Measurements from ENCODE around the gene AGBL1. TPM values are rescaled to one million over a fixed set of nuclear protein-coding genes. Genes with fewer than 3 reads are reported as not detected.

AGBL1 gene
- total RNA-seq, 1 experiment from 2014 or later = not detected

DNA sequence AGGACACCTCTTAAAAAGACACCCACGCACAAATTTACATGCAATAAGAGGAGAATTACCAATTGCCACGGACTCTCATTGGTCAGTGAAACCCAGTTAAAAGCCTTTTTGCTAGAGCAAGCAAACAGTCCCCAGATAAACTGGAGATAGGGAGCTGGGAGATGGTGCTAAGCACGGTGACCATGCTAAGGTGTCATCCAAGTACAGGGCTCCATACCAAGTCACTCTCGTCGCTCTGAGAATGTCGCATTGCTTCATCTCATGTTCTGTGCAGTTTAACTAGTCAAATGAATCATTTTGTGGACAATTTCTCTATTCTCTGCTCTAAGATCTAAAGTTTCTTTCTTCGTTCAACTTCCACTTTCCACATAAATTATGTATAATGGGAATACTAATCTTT, 581.9 kb downstream of the AGBL1 start:
- Histone ChIP-seq H3K27ac (ENCODE audit: low read depth, low read length, poor library complexity, severe bottlenecking) (no peak overlapping the region), H3K27me3 (replicated peaks; ENCODE audit: insufficient read depth, low read depth, low read length, poor library complexity) (no peaks in the 10 kb centered on the region), H3K4me3 (ENCODE audit: low read depth, low read length, poor library complexity, severe bottlenecking) (no peak overlapping the region), H3K36me3 (ENCODE audit: insufficient read depth, low read length, poor library complexity, severe bottlenecking) (no peaks in the 10 kb centered on the region), H3K9me3 (ENCODE audit: low read depth, low read length, poor library complexity, severe bottlenecking) (no peaks in the 10 kb centered on the region), H3K4me1 (ENCODE audit: insufficient read depth, low read length, poor library complexity, severe bottlenecking) (no peaks in the 10 kb centered on the region)
- BruUV-seq (replicated peaks) = no TSS peak
- no peak for DNase-seq (ENCODE audit: low spot score)
- ChIA-PET CTCF (no interaction called here), POLR2A (ENCODE audit: low non-redundant PET) (no interaction called here)
- intact Hi-C loops (cut with micrococcal nuclease; ENCODE audit: unreplicated experiment) = no loop called here
- TF ChIP-seq, protein P1, sequence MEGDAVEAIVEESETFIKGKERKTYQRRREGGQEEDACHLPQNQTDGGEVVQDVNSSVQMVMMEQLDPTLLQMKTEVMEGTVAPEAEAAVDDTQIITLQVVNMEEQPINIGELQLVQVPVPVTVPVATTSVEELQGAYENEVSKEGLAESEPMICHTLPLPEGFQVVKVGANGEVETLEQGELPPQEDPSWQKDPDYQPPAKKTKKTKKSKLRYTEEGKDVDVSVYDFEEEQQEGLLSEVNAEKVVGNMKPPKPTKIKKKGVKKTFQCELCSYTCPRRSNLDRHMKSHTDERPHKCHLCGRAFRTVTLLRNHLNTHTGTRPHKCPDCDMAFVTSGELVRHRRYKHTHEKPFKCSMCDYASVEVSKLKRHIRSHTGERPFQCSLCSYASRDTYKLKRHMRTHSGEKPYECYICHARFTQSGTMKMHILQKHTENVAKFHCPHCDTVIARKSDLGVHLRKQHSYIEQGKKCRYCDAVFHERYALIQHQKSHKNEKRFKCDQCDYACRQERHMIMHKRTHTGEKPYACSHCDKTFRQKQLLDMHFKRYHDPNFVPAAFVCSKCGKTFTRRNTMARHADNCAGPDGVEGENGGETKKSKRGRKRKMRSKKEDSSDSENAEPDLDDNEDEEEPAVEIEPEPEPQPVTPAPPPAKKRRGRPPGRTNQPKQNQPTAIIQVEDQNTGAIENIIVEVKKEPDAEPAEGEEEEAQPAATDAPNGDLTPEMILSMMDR (conservative IDR thresholded peaks at IDR 0.05; ENCODE audit: low read depth, low read length) = no peak
- no peak for TF ChIP-seq EZH2 (IDR thresholded peaks at IDR 0.05; ENCODE audit: borderline replicate concordance, low read depth, low read length, poor library complexity, severe bottlenecking)

DNA sequence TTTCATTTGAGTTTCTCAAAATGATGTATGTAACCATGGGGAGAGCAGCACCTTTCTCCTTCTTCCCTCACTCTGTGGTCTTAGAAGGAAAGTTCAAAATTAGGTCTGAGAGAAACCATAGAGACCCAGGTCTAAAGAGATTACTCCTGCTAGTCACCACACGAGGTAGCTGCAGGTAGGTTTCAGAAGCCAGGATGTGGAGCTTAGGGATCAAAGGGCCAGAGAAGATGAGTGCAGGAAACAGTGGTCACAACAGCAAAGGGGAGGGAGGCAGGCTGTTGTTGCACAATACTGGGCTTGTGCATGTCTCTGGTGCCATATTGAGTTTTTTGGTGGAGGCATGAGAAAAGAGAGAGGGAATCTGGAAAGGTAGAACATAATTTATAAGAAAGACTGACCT, 583.6 kb downstream of the AGBL1 start:
- no peaks in the 10 kb centered on the region for H3K27me3 ChIP-seq (replicated peaks; ENCODE audit: insufficient read depth, low read depth, low read length, poor library complexity)
- BruUV-seq (replicated peaks) = no TSS peak
- H3K9me3 ChIP-seq (ENCODE audit: low read depth, low read length, poor library complexity, severe bottlenecking) = no peaks in the 10 kb centered on the region
- no peaks in the 10 kb centered on the region for H3K36me3 ChIP-seq (ENCODE audit: insufficient read depth, low read length, poor library complexity, severe bottlenecking)
- no peak overlapping the region for H3K4me3 ChIP-seq (ENCODE audit: low read depth, low read length, poor library complexity, severe bottlenecking)
- intact Hi-C loops (cut with micrococcal nuclease; ENCODE audit: unreplicated experiment) = no loop called here
- CTCF ChIA-PET = no interaction called here
- TF ChIP-seq, protein P1 (conservative IDR thresholded peaks at IDR 0.05; ENCODE audit: low read depth, low read length) = no peak
- TF ChIP-seq EZH2 (IDR thresholded peaks at IDR 0.05; ENCODE audit: borderline replicate concordance, low read depth, low read length, poor library complexity, severe bottlenecking) = no peak
- no peak overlapping the region for H3K27ac ChIP-seq (ENCODE audit: low read depth, low read length, poor library complexity, severe bottlenecking)
- POLR2A ChIA-PET (ENCODE audit: low non-redundant PET) = no interaction called here
- no peak for DNase-seq (ENCODE audit: low spot score)
- no peaks in the 10 kb centered on the region for H3K4me1 ChIP-seq (ENCODE audit: insufficient read depth, low read length, poor library complexity, severe bottlenecking)

DNA sequence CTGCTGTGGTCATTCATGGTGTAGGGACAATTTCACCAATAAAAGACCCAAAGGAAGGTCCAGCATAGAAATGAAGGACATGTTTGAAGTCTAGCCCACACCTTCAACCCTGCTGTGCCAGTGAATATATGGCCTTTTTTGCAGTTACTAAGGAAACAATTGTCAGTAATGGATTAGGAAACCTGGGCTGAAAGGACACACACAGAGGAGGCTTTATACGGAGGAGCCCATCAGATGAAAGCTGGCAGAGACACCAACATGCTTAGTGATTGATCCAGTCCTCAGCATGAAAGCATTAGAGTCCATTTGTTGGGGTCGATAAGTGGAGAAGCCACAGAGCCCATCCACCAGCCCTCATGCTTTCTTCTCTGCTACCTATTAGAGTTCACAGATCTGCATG, 584.3 kb downstream of the AGBL1 start:
- BruUV-seq (replicated peaks) = no TSS peak
- intact Hi-C loops (cut with micrococcal nuclease; ENCODE audit: unreplicated experiment) = no loop called here

More for the DNA sequence above, 584.3 kb downstream of the AGBL1 start:
- TF ChIP-seq, protein P1 (conservative IDR thresholded peaks at IDR 0.05; ENCODE audit: low read depth, low read length) = no peak
- TF ChIP-seq EZH2 (IDR thresholded peaks at IDR 0.05; ENCODE audit: borderline replicate concordance, low read depth, low read length, poor library complexity, severe bottlenecking) = no peak
- ChIA-PET POLR2A (ENCODE audit: low non-redundant PET) (no interaction called here), CTCF (no interaction called here)
- Histone ChIP-seq H3K27ac (ENCODE audit: low read depth, low read length, poor library complexity, severe bottlenecking) (no peak overlapping the region), H3K4me1 (ENCODE audit: insufficient read depth, low read length, poor library complexity, severe bottlenecking) (no peaks in the 10 kb centered on the region), H3K27me3 (replicated peaks; ENCODE audit: insufficient read depth, low read depth, low read length, poor library complexity) (no peaks in the 10 kb centered on the region), H3K9me3 (ENCODE audit: low read depth, low read length, poor library complexity, severe bottlenecking) (no peaks in the 10 kb centered on the region), H3K4me3 (ENCODE audit: low read depth, low read length, poor library complexity, severe bottlenecking) (no peak overlapping the region), H3K36me3 (ENCODE audit: insufficient read depth, low read length, poor library complexity, severe bottlenecking) (no peaks in the 10 kb centered on the region)
- DNase-seq (ENCODE audit: low spot score) = no peak
